Brain microvascular endothelial cell (primary cell): ENCODE results near the gene FPR1.

Source experiments
- DNase-seq: peaks from one replicate; pipeline ENCODE4 v3.0.0-alpha.2; 2020
- H3K27ac ChIP-seq: fragments of 250-450 bp; sonication (Bioruptor Pico); 2 replicates; pipeline ENCODE4 v1.5.1; 2020; ENCODE audit warnings: mild to moderate bottlenecking, moderate library complexity
- H3K27me3 ChIP-seq: fragments of 250-450 bp; sonication (Bioruptor Pico); replicated peaks from 2 replicates; pipeline ENCODE4 v1.5.1; 2020; ENCODE audit warnings: mild to moderate bottlenecking
- H3K36me3 ChIP-seq: fragments of 250-450 bp; sonication (Bioruptor Pico); replicated peaks from 2 replicates; pipeline ENCODE4 v1.5.1; 2020; ENCODE audit warnings: mild to moderate bottlenecking
- H3K4me3 ChIP-seq: 2 replicates; pipeline ENCODE4 v1.5.1; 2011; ENCODE audit warnings: low read depth, mild to moderate bottlenecking, control low read depth, low read length, moderate library complexity
- CTCF ChIP-seq: IDR thresholded peaks from 2 replicates; pipeline ENCODE4 v1.5.1; 2011; ENCODE audit warnings: low read depth, mild to moderate bottlenecking, moderate library complexity, low read length, control low read depth, inconsistent platforms; ENCODE audit errors: missing control alignments
- in situ Hi-C: cut with HindIII; loops from 2 replicates; pipeline ENCODE4 v1.10.0; 2017; ENCODE audit warnings: low sequenced_read_pairs, low pct_ligation_motif_present

Gene FPR1

GRCh38 chr19:51701468-51702100 is 50.1 kb downstream of the FPR1 start:
- in situ Hi-C loops, result no loop called here
- no peak overlapping the region for H3K27ac ChIP-seq
- H3K27me3 ChIP-seq, result no peaks in the 10 kb centered on the region
- DNase-seq, result no peak
- no peak for TF ChIP-seq CTCF
- peaks cover 76% of the 10 kb centered on the region for H3K36me3 ChIP-seq
- no peak overlapping the region for H3K4me3 ChIP-seq

- Histone ChIP-seq H3K36me3 (peaks cover 82% of the 10 kb centered on the region), H3K27ac (no peak overlapping the region), H3K27me3 (no peaks in the 10 kb centered on the region), H3K4me3 (no peak overlapping the region)
- no peak for DNase-seq
- no peak for TF ChIP-seq CTCF
- in situ Hi-C loops, result no loop called here
Observed at GRCh38 chr19:51699170-51699569, 52.5 kb downstream of the FPR1 start.

GRCh38 chr19:51698296-51698695 is 53.4 kb downstream of the FPR1 start:
- H3K27me3 ChIP-seq, result no peaks in the 10 kb centered on the region
- TF ChIP-seq CTCF, result no peak
- in situ Hi-C loops, result no loop called here
- peaks cover 84% of the 10 kb centered on the region for H3K36me3 ChIP-seq
- H3K27ac ChIP-seq, result no peak overlapping the region
- no peak overlapping the region for H3K4me3 ChIP-seq
- DNase-seq, result peak; percentile 29

GRCh38 chr19:51697169-51697776 is 54.4 kb downstream of the FPR1 start:
- DNase-seq, result no peak
- in situ Hi-C loops, result no loop called here
- Histone ChIP-seq H3K4me3 (no peak overlapping the region), H3K36me3 (peaks cover 80% of the 10 kb centered on the region), H3K27me3 (no peaks in the 10 kb centered on the region), H3K27ac (no peak overlapping the region)
- TF ChIP-seq CTCF, result no peak

- Histone ChIP-seq H3K27me3 (no peaks in the 10 kb centered on the region), H3K36me3 (peaks cover 74% of the 10 kb centered on the region), H3K27ac (no peak overlapping the region), H3K4me3 (no peak overlapping the region)
- in situ Hi-C loops, result no loop called here
- TF ChIP-seq CTCF, result no peak
- no peak for DNase-seq
Observed at GRCh38 chr19:51696606-51697005, 55.1 kb downstream of the FPR1 start.
